Uterus (tissue), 4 donors: ENCODE results near the gene FKRP. TPM values are rescaled to one million over a fixed set of nuclear protein-coding genes. Genes with fewer than 3 reads are reported as not detected.

Experiments
- DNase-seq, 2 donors: peaks; one replicate each; pipeline ENCODE4 v3.0.0-alpha.2; 2019 to 2020
- H3K27ac ChIP-seq, 2 donors: fragments of 200-600 bp; sonication (generic); 1 replicate in 1 of 2; 2 replicates in 1 of 2; pipeline ENCODE4 v1.5.1; 2016 to 2018
- H3K27me3 ChIP-seq, 2 donors: fragments of 200-600 bp; sonication (generic); one replicate each; pipeline ENCODE4 v1.5.1; 2018 to 2019; ENCODE audit warnings: control low read depth in 1 of 2
- H3K36me3 ChIP-seq, 2 donors: fragments of 200-600 bp; sonication (generic); one replicate each; pipeline ENCODE4 v1.5.1; 2019; ENCODE audit warnings: control low read depth in 1 of 2
- H3K4me1 ChIP-seq, 2 donors: fragments of 200-600 bp; sonication (generic); one replicate each; pipeline ENCODE4 v1.5.1; 2018 to 2019; ENCODE audit warnings: control low read depth in 1 of 2
- H3K4me3 ChIP-seq, 2 donors: fragments of 200-600 bp; sonication (generic); 1 replicate in 1 of 2; 2 replicates in 1 of 2; pipeline ENCODE4 v1.5.1; 2018 to 2019; ENCODE audit warnings: mild to moderate bottlenecking in 1 of 2
- H3K9me3 ChIP-seq, 2 donors: fragments of 200-600 bp; sonication (generic); one replicate each; pipeline ENCODE4 v1.5.1; 2019; ENCODE audit warnings: control low read depth in 1 of 2
- POLR2A ChIP-seq, 2 donors: fragments of 450-650 bp; IDR thresholded peaks; one replicate each; pipeline ENCODE4 v1.6.1; 2016; ENCODE audit warnings: antibody characterized with exemption in 2 of 2, mild to moderate bottlenecking in 1 of 2, moderate library complexity in 1 of 2
- intact Hi-C: fragments of 100-400 bp; cut with DNase I; formaldehyde crosslinking; loops from one replicate; pipeline ENCODE4 v1.15.1; 2023; ENCODE audit warnings: low total_unique reads
- total RNA-seq, 4 donors: library from RNA; depleted of rRNA in 3 of 4; stranded (reverse); fragments of >200 nt in 3 of 4; gene quantifications; one replicate each; pipeline versions ENCODE4 v1.1.0 to v1.2.4, GENCODE V29; 2014 to 2023
- TF ChIP-seq, protein P1 (sequence below), 4 experiments: fragments of 200-600 bp in 2 of 4; fragments of 450-650 bp in 2 of 4; sonication (generic) in 2 of 4; IDR thresholded peaks; one replicate each; pipeline ENCODE4 v1.5.1; 2016 to 2019; ENCODE audit warnings: antibody characterized with exemption in 4 of 4, mild to moderate bottlenecking in 2 of 4, moderate library complexity in 1 of 4
- donor health status: DM: yes; HTN: yes; CAD: no.

Gene FKRP
- total RNA-seq, 4 donors from 2014 or later, result 7.4 to 154 (median 22.1) TPM

- TF ChIP-seq POLR2A (IDR thresholded peaks at IDR 0.05), result no peak
- TF ChIP-seq, protein P1, sequence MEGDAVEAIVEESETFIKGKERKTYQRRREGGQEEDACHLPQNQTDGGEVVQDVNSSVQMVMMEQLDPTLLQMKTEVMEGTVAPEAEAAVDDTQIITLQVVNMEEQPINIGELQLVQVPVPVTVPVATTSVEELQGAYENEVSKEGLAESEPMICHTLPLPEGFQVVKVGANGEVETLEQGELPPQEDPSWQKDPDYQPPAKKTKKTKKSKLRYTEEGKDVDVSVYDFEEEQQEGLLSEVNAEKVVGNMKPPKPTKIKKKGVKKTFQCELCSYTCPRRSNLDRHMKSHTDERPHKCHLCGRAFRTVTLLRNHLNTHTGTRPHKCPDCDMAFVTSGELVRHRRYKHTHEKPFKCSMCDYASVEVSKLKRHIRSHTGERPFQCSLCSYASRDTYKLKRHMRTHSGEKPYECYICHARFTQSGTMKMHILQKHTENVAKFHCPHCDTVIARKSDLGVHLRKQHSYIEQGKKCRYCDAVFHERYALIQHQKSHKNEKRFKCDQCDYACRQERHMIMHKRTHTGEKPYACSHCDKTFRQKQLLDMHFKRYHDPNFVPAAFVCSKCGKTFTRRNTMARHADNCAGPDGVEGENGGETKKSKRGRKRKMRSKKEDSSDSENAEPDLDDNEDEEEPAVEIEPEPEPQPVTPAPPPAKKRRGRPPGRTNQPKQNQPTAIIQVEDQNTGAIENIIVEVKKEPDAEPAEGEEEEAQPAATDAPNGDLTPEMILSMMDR (IDR thresholded peaks at IDR 0.05), result no peak
- Histone ChIP-seq H3K4me1 (peaks cover 0 to 2% of the 10 kb centered on the region in 2 donors), H3K9me3 (no peaks in the 10 kb centered on the region), H3K27me3 (no peaks in the 10 kb centered on the region), H3K36me3 (no peaks in the 10 kb centered on the region), H3K4me3 (no peak overlapping the region), H3K27ac (peak overlapping the region; percentile 13 to 28)
- intact Hi-C loops, result no loop called here
- peak in 1 of 2 donors; percentile 59 for DNase-seq
Observed at GRCh38 chr19:46736531-46737297, 9.1 kb upstream of the FKRP start.

GRCh38 chr19:46737298-46737654 lies 8.6 kb upstream of the FKRP start:
- DNase-seq, result no peak
- H3K4me1 ChIP-seq, result peaks cover 0 to 6% of the 10 kb centered on the region in 2 donors
- no peaks in the 10 kb centered on the region for H3K27me3 ChIP-seq
- TF ChIP-seq, protein P1 (IDR thresholded peaks at IDR 0.05), result no peak
- TF ChIP-seq POLR2A (IDR thresholded peaks at IDR 0.05), result no peak
- H3K9me3 ChIP-seq, result no peaks in the 10 kb centered on the region
- no peak overlapping the region for H3K4me3 ChIP-seq
- intact Hi-C loops, result no loop called here
- peak overlapping the region; percentile 13 to 28 for H3K27ac ChIP-seq
- H3K36me3 ChIP-seq, result no peaks in the 10 kb centered on the region

DNA sequence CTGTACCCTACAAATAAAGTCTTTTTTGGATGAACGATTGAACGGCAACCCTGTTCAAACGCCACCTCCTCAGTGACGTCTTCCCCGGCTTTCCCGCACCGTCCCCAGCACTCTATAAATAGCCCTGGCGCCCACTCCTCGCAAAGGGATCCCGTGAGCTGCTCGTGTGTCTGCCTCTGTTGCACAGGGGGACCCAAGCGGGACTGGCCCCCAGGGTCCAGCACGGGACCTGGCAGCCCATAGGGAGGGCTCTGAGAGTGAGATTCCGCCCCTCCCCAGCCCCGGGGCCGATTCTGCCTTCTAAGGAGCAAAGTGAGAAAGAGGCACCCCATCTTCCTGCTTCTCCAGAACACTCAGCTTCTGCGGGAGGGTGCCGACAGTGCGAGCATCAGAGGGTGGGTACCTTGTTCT lies 8.1 kb upstream of the FKRP start:
- intact Hi-C loops, result no loop called here
- Histone ChIP-seq H3K27me3 (no peaks in the 10 kb centered on the region), H3K4me3 (no peak overlapping the region), H3K27ac (peak overlapping the region; percentile 13 to 28), H3K4me1 (peaks cover 0 to 6% of the 10 kb centered on the region in 2 donors), H3K36me3 (no peaks in the 10 kb centered on the region), H3K9me3 (no peaks in the 10 kb centered on the region)
- TF ChIP-seq, protein P1 (IDR thresholded peaks at IDR 0.05), result no peak
- TF ChIP-seq POLR2A (IDR thresholded peaks at IDR 0.05), result no peak
- no peak for DNase-seq

DNA sequence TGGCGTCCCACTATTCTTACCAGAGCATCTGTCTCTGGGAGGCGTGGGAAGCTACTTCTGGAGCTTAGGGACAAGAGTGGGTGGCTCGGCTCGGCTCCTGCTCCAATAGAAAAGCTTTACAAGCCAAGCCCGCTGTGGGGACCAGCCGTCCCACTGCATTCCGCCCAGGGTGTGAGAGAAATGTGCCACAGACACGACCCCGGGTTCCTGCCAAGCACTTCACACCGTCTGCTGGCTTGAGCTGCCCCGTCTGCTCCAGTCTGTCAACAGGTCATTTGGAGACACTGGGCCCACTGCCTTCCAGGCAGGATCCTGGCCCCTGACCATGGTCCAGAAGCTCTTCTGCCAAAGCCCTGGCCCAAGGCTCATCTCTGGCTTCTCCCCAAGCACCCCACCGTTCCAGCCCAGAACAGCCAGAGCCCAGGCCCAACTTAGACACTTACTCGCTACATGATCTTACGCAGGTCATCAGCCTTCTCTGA lies 6.5 kb upstream of the FKRP start:
- no peaks in the 10 kb centered on the region for H3K27me3 ChIP-seq
- H3K36me3 ChIP-seq, result no peaks in the 10 kb centered on the region
- H3K27ac ChIP-seq, result peak overlapping the region; percentile 17 to 29
- peaks cover 0 to 6% of the 10 kb centered on the region in 2 donors for H3K4me1 ChIP-seq
- no peak overlapping the region for H3K4me3 ChIP-seq
- peak in 1 of 2 donors; percentile 64 for DNase-seq
- TF ChIP-seq POLR2A (IDR thresholded peaks at IDR 0.05), result no peak
- TF ChIP-seq, protein P1 (IDR thresholded peaks at IDR 0.05), result no peak
- intact Hi-C loops, result no loop called here
- H3K9me3 ChIP-seq, result no peaks in the 10 kb centered on the region

- H3K4me3 ChIP-seq, result no peak overlapping the region
- H3K36me3 ChIP-seq, result no peaks in the 10 kb centered on the region
- peaks cover 6% of the 10 kb centered on the region in 2 donors for H3K4me1 ChIP-seq
- no peaks in the 10 kb centered on the region for H3K9me3 ChIP-seq
- no peaks in the 10 kb centered on the region for H3K27me3 ChIP-seq
- TF ChIP-seq POLR2A (IDR thresholded peaks at IDR 0.05), result no peak
- TF ChIP-seq, protein P1 (IDR thresholded peaks at IDR 0.05), result no peak
- no peak overlapping the region for H3K27ac ChIP-seq
- intact Hi-C loops, result no loop called here
- no peak for DNase-seq
Observed at GRCh38 chr19:46741447-46741846, 4.4 kb upstream of the FKRP start.
